GM18508 (cell line): ENCODE results near the gene SBF1.

Experiments used
- ATAC-seq: cut with Tn5 transposase; IDR thresholded peaks from one replicate; pipeline ENCODE4 v1.9.1; 2021; ENCODE audit warnings: moderate number of reproducible peaks; ENCODE audit not compliant: insufficient read depth, unreplicated experiment

Gene SBF1

DNA sequence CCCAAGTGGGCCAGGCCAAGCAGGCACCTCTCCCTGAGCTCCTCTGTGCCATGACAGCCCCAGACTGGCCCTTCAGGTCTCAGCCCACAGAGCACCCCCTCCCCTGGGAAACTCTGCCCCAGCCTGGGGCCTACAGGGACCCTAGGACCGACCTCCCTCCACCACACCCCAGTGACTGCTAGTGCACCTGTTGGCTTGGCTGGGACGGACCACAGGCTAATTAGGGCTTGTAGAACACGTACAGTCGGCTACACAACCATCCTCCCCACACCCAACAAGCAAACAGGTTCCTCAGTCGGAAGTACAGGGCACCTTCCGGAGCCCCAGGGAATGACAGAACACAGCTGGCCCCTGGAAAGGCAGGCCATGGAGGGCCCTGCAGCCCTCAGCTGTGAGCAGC lies 4.3 kb downstream of the SBF1 start:
- ATAC-seq, result no peak

DNA sequence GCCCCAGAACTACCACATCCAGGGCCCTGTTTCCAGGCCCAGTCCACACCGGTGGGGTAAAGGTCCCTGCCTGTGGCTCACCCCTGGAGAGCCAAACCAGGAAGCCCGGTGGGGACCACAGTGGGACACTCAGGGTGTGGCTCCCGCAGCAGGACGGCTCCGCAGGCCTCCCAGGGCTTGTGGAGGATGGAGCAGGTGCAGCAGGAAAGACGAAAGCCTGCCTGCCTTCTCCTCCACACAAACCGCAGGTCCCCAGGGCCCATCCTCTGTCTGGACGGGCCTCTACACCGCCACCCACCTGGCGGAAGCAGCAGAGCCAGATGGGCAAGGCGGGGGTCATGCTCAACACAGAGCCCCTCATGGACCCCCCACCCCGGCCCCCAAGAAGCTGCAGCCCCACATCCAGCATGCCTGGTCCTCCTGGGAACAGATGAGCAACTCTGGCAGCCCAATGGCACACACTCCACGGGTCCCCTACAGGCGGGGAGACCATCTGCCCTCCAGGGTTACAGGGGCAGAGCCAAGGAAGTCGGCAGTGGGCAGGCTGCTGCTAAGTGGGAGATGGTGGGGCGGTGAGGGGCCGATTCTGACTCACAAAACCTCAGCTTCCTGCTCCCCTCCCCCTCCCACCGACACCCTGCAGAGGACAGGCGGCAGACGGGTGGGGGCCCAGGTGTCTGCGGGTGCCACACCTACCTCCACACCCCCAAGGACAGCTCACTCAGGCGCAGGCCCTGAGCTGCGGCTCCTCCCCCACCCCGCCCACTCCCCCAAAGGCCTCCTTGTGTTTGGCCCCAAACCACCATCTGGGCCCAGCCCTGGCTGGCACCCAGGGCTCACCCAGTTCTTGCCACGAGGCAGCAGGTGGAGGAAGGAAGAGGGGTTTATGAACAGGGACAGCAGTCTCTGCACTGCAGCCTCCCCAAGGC lies 5.2 kb downstream of the SBF1 start:
- ATAC-seq, result no peak

- no peak for ATAC-seq
Measured at GRCh38 chr22:50468626-50469025, 6.2 kb downstream of the SBF1 start.

DNA sequence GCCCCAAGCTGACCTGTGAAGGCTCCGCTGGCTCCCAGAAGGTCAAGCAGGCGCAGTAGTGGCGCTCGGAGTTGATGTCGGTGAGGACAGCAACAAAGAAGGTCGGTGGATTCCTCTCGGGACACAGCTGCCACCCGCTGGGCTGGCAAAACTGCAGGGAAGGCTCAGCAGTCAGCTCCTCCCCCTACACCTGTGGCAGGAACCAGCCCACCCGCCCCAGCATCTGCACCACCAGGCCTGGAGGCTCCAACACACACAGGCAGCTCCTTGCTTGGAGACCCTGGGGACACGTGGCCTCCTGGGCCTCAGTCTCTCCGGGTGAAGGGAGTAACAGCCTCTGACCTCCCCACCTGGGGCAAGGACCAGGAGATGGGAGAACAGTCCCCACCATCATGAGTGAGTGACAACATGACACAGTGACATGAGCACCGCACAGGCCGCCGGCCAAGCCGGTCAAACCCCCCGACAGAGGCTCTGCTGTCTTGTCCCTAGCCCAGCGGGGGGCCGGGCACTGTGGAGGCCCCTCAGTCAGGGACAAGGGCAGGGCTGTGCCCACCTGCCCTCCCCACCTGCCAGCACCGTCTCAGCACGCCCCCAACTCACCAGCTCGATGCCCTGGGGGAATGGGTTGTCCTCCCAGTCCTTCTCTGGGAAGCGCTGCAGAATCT lies 6.9 kb downstream of the SBF1 start:
- ATAC-seq, result no peak

GRCh38 chr22:50467341-50467740 lies 7.5 kb downstream of the SBF1 start:
- no peak for ATAC-seq

GRCh38 chr22:50465066-50465930 lies 9.5 kb downstream of the SBF1 start:
- ATAC-seq, result no peak

DNA sequence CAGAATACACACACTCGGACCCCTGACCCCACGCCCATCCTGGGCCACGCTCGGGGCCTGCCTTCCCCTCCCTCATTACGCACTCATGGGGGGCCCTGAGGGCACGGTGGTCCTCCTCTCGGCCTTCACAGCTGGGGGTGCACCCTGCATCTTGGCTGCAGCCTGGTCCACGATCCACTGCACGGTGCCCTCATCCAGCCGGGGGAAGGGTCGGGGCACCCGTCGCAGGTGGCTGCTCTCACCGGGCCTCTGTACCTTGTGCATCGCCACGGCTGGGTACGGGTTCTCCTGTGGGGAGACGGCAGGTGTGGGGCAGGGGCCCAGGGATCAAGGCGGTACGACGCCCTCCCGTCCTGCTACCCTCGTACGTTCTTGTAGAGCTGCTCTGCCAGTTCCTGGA lies 10.4 kb downstream of the SBF1 start:
- no peak for ATAC-seq

DNA sequence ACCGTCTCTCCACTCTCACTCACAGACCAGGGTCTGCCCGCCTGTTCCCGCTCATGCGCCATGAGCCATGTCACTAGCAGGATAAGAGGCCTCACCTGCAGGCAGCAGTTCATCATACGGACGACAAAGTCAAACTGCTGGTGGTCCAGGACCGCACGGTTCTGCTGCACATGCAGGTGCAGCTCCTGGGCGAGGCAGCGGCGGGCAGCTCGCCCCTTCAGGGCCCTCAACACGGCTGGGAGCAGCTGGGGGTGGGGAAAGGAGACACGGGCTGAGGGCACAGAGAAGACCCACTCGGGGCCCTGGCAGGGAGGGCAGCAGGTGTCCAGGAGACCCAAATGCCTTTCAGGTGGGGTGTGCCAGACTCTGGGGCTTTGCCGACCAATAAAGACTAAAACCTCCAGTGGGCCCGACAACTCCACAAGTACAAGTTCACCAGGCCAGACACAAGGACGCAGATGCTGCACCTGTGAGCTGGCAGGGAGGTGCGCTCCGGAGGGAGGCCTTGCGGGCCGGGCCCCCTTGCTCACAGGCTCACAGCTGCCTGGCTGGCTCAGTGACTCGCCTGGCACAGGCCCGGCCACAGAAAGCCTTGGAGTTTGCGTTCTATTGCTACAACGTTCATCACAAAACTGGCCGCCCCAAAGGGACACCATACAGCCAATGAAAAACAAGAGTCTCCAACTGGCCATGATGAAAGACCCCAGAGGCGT lies 11.5 kb downstream of the SBF1 start:
- no peak for ATAC-seq

DNA sequence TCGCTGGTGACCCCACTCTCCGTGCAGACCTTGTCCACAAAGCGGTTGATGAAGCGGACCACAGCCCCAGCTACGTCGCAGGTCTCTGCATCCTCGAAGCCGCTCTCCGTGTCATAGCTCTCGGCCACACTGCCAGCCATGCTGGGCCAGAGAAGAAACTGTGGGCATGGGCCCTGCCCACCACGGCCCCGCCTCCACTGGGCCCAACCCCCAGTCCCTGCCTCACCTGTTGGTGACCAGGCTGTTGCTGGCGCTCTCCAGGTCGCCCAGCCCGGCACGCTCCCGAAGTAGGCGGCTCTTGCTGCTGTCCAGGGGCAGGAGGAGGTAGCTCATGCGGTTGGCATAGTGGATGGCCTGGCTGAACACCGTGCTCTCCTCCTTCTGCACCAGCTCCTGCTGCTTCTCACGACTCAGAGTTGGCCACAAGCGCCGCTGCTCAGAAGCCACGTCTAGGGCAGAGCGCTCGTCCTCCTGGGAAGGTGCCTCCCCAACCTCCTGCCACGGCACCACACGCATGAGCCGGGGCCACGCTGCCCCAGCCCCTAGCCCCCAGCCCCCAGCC lies 12.8 kb downstream of the SBF1 start:
- ATAC-seq, result no peak

DNA sequence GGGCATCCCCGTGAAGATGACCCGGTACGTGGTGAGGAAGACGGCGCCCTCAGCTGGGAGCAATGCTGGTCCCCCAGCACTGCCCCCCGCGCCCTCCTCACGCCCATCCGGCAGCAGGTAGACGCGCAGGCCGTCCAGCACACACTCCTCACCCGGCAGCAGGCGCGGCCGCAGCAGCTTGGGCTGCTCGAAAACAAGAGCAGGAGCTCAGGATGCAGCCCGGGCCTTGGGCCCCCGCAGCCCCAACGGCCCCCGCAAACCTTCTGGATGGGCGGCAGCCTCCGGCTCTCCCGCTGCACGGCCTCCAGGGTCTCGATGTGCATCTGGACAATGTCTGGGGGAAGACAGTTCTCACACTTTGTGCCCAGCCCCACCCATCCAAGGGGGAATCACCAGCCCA lies 13.3 kb downstream of the SBF1 start:
- no peak for ATAC-seq

DNA sequence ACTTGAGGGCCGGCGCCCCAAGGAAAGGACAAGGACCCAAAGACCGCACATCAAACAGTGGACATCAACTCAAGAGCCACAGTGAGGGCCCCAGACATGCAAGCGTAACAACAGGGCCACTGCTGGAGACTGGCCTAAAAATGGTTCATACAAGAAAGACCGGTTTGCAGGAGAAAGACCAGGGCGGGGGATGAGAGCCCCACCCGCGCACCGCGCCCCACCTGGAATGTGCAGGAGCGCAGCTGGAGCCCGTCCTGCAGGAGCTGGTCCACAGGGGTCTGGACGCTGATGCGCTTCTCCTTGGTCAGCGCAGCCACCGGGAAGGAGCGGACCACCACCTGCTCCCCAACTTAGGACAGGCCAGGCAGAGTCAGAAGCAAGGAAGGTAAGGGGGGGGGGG lies 13.9 kb downstream of the SBF1 start:
- ATAC-seq, result no peak

DNA sequence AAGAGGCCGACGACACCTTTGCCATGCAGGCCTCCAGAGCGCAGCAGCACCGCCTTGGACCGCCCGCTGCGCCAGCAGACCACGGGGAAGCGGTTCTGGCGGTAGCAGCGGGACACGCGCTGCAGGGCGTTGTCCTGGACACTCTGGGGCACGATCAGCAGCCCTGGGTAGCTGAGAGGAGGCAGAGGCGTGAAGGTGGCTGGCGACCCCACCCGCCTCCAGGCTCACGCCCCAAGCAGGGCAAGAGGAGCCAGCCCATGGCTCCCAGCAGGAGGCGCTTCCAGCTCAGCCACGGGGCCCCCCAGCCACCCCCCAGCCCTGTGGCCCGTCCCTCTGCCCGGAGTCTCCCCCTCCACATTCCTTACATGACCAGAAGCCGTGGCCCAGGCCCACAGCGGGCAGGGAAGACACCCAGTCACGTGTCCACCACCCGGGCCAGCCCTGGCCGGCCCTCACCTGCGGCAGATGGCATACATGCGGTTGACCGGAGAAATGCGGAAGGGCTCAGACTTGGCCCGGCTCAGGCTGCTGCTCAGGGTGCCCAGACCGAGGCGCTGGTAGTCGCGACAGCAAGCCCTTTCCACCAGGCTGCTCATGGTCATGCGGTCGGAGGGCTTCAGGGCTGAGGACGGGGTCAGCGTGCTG lies 15.2 kb downstream of the SBF1 start:
- ATAC-seq, result no peak

- ATAC-seq, result no peak
Measured at GRCh38 chr22:50459016-50459415, 15.8 kb downstream of the SBF1 start.

GRCh38 chr22:50456466-50457234 lies 18.2 kb downstream of the SBF1 start:
- no peak for ATAC-seq

GRCh38 chr22:50456026-50456425 lies 18.8 kb downstream of the SBF1 start:
- ATAC-seq, result no peak

- ATAC-seq, result no peak
Measured at GRCh38 chr22:50455201-50455600, 19.6 kb downstream of the SBF1 start.

GRCh38 chr22:50454556-50455075 lies 20.2 kb downstream of the SBF1 start:
- no peak for ATAC-seq

- no peak for ATAC-seq
Measured at GRCh38 chr22:50452649-50453048, 22.2 kb downstream of the SBF1 start.
